HG02678 (cell line): ENCODE measurements around the gene SPNS2.

Experiments
- ATAC-seq: cut with Tn5 transposase; IDR thresholded peaks from one replicate; pipeline ENCODE4 v1.9.1; 2021; ENCODE audit warnings: mild to moderate bottlenecking, moderate library complexity; ENCODE audit not compliant: unreplicated experiment

SPNS2 gene, protein sequence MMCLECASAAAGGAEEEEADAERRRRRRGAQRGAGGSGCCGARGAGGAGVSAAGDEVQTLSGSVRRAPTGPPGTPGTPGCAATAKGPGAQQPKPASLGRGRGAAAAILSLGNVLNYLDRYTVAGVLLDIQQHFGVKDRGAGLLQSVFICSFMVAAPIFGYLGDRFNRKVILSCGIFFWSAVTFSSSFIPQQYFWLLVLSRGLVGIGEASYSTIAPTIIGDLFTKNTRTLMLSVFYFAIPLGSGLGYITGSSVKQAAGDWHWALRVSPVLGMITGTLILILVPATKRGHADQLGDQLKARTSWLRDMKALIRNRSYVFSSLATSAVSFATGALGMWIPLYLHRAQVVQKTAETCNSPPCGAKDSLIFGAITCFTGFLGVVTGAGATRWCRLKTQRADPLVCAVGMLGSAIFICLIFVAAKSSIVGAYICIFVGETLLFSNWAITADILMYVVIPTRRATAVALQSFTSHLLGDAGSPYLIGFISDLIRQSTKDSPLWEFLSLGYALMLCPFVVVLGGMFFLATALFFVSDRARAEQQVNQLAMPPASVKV

GRCh38 chr17:4498461-4499397 lies at the start of gene SPNS2:
Gene SPNS2 (plus strand): TSS chr17:4498881. CDS start chr17:4499048, 167 bp downstream.
- peak; percentile 62 for ATAC-seq

- ATAC-seq = no peak
Measured at GRCh38 chr17:4449736-4450135, 48.9 kb upstream of the SPNS2 start.

GRCh38 chr17:4450710-4451316 lies 47.9 kb upstream of the SPNS2 start:
- no peak for ATAC-seq

- ATAC-seq = no peak
Measured at GRCh38 chr17:4453812-4454591, 44.7 kb upstream of the SPNS2 start.

DNA sequence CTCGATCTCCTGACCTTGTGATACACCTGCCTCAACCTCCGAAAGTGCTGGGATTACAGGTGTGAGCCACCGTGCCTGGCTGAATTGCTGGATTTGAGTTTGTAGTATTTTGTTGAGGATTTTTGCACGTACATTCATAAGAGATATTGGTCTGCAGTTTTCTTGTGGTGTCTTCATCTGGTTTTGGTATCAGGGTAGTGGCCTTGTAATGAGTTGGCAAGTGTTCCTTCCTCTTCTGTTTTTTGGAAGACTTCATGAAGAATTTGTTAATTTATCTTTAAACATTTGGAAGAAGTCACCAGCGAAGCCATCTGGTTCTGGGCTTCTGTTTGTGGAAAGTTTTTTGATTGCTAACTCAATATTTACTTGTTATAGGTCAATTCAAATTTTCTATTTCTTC lies 38.0 kb upstream of the SPNS2 start:
- ATAC-seq = no peak

DNA sequence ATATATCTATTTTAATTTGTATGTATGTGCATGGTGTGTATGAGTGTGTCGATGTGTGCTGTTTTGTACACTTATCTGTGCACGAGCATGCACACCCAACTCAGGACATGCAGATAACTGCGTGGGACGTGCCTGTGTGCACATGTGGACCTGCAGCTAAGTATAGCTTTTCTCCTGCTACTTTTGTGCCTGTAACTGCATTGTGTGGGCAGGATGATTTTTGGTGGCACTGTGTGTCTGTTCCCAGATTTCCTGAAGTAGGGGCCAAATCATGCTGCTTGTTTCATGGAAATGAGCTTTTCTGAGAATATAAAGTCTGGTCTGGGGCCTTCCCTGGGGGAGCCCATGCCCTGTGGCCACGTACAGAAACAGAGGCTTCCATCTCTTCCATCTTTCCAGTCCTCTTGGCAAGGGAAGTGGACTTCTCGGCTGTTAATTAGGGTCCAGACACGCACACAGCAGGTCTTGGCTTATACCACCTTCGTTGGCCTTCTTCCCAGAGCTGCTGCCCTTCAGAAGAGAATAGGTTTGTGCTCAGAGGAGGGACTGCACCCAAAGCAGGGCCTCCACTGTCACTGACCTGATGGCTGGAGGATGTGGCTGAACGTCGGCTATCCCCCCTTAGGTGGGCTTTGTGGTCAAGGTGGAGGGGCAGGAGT lies 34.7 kb upstream of the SPNS2 start:
- no peak for ATAC-seq

- ATAC-seq = no peak
Measured at GRCh38 chr17:4465786-4466185, 32.9 kb upstream of the SPNS2 start.

GRCh38 chr17:4467287-4467686 lies 31.4 kb upstream of the SPNS2 start:
- no peak for ATAC-seq

DNA sequence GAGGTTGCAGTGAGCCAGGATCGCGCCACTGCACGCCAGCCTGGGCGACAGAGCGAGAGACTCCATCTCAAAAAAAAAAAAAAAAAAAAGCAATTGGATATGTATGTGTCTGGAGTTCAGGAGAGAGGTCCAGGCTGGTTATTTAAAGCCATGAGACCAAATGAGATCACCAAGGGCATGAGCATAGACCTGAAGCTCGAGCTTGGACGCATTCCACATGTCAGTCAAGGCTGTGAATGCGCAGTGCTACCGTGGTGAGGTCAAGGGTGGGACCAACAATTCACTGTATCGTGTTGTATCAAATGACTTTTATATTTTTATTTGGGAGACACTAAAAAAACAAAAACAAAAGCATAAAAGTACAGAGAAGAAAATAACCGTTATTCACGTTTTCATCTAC lies 29.1 kb upstream of the SPNS2 start:
- ATAC-seq = no peak

DNA sequence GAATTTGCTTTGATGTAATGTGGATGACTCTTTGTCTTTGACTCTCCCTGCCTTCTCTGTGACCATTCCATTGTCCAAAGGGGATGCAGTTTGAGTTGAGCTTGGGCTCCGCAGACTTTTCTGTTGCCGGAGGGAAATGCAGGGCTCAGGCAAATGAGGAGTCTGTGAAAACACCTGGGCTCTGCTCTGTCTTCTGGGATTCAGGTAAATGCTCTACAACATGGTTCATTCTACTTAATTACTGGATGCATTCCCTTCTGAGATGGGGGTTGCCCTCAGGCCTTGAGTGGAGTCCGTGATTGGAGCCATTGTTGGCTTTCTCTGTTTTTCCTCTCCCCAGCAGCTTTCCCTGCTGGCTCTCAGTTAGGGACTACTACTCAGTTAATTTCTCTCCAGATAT lies 26.4 kb upstream of the SPNS2 start:
- no peak for ATAC-seq

DNA sequence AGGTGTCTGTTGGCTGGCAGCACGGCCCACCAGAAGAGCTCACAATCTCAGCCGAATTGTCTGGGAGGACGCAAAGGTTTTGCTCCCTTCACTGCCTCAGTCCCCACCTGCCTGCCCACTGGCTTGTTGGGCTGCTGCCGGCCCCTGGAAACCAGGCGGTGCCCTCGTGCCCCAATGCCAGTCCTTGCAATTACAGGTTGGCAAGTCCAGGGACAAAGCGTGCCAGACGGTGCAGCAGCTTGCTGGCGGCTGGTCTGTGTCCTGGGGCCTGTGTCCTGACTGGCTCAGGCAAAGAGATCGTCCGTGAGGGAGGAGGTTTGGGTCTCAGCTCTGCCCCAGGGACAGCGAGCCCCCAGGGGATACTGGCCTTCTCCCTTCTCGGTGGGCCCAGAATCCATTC lies 24.6 kb upstream of the SPNS2 start:
- ATAC-seq = no peak

GRCh38 chr17:4475001-4475400 lies 23.7 kb upstream of the SPNS2 start:
- ATAC-seq = no peak

DNA sequence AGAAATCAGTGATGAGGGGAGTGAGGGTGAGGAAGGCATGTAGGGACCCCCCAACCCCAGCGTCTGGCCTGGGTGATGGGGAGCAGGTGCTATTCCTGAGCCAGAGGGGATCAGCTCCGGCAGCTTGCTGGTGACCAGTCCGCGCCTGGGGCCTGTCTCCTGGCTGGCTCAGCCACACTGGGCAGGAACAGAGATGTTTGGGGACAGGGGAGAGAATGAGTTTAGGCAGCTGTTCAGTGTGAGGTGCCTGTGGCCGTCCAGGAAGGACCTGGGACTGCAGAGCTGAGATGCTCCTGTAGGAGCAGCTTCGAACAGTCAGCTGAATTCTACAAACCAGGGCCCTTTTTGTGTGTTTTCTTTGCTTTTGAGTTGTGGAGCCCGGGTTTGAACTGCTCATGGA lies 23.2 kb upstream of the SPNS2 start:
- ATAC-seq = no peak

DNA sequence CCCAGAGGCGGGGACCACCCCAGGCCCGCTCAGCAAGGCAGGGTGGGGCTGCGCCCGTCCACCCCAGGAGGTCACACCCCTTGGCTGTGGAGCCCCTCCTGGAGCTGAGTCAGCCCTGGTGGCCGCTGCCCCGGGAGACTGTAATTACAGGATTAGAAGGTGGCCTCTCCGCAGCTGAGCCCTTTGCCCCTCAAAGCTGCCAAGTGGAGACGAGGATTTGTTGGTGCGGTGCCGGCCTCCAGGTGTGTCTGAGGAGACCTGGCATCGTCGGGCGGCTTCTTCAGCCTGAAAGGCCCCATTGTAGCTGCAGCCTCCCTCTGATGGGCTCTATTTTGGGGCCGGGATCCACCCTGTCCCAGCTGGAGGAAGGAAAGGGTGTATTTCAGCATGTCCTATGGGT lies 22.7 kb upstream of the SPNS2 start:
- ATAC-seq = no peak

- no peak for ATAC-seq
Measured at GRCh38 chr17:4476511-4477070, 22.1 kb upstream of the SPNS2 start.

DNA sequence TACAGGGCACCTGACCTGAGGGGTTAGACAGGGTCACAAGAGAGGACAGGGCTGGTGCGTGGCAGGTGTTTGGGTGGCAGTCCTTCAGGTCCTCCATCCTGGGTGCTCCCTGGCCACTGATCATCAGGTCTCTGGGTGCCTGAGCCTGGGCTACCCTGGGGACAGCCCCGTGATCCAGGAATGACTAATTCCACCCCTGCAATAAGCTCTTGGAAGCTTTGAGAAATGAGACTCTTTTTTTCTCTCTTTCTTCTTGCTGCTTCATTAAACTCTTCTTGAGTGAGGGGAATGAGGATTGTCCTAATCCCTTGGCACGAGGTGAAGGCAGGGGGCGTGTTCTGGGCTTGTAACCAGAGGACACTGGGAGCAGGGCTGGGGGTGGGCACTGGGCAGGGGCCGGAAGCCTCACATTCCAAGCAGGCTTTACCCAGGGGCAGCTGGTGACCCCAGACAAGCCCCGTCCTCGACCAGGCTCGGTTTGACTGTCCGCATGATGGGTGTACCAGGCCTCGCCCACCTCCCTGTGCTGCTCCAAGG lies 21.4 kb upstream of the SPNS2 start:
- ATAC-seq = no peak

GRCh38 chr17:4478318-4478830 lies 20.3 kb upstream of the SPNS2 start:
- ATAC-seq = no peak

DNA sequence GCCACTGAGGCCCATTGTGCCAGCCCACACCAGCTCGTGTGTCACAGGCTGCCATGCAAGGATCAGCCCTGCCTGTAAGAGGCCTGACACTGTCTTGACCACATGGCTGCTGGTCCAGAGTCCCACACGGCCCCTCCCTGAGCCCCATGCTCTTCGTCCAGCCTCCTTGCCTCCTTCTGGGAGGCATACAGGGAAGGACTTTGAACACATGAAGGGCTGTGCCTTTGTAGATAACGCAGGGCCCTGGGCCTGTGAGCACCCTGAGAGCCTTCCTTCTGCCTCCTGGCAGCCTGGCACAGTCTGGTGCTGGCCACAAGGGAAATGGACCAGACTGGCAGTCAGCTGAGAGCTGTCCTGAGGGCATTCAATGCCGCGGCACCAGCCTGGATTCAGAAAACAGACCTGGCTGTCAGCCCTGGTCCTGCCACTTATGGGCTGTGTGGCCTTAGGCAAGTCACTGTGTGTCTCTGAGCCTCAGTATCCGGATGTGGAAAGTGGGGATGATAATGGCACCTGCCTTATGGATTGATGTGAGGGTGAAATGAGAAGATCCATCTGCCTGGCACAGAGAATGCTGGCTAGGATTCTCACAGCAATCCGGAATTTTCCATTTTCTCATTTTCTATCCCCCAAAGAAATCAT lies 19.2 kb upstream of the SPNS2 start:
- ATAC-seq = no peak
